ENCODE measurements around the gene GAGE12J.
"Not testable (repeated sequence)": the region's sequence is repeated elsewhere in the genome, so short reads cannot be mapped to it uniquely, and the experiment has no call there.

Gene GAGE12J

GRCh38 chrX:49291615-49292337 is 30.1 kb upstream of the GAGE12J start:
- peak; percentile 62 for DNase-seq (ENCODE audit: low read depth)
- TF ChIP-seq CTCF (conservative IDR thresholded peaks at IDR 0.05; ENCODE audit: control insufficient read depth, insufficient read depth, low read depth, low read length), result peak; percentile 70
- H3K4me3 ChIP-seq (ENCODE audit: control insufficient read depth, low read depth, low read length), result no peak overlapping the region

- TF ChIP-seq CTCF (conservative IDR thresholded peaks at IDR 0.05; ENCODE audit: control insufficient read depth, insufficient read depth, low read depth, low read length), result no peak
- no peak for DNase-seq (ENCODE audit: low read depth)
- no peak overlapping the region for H3K4me3 ChIP-seq (ENCODE audit: control insufficient read depth, low read depth, low read length)
Observed at GRCh38 chrX:49292400-49293362, 29.2 kb upstream of the GAGE12J start.

- not testable (repeated sequence) for DNase-seq (ENCODE audit: low read depth); H3K4me3 ChIP-seq (ENCODE audit: control insufficient read depth, low read depth, low read length)
Observed at GRCh38 chrX:49299293-49299692, 22.5 kb upstream of the GAGE12J start.

- no peak overlapping the region for H3K4me3 ChIP-seq (ENCODE audit: control insufficient read depth, low read depth, low read length)
- DNase-seq (ENCODE audit: low read depth), result no peak
- no peak for TF ChIP-seq CTCF (conservative IDR thresholded peaks at IDR 0.05; ENCODE audit: control insufficient read depth, insufficient read depth, low read depth, low read length)
Observed at GRCh38 chrX:49300703-49301102, 21.1 kb upstream of the GAGE12J start.

- no peak for DNase-seq (ENCODE audit: low read depth)
- no peak for TF ChIP-seq CTCF (conservative IDR thresholded peaks at IDR 0.05; ENCODE audit: control insufficient read depth, insufficient read depth, low read depth, low read length)
- no peak within 1 kb of the TSS for H3K4me3 ChIP-seq (ENCODE audit: control insufficient read depth, low read depth, low read length)
Observed at GRCh38 chrX:49303346-49303745, 18.5 kb upstream of the GAGE12J start, which contains the start of gene GAGE10. Gene GAGE10, plus strand, starts transcription at chrX:49303646. Its CDS starts 1,214 bp downstream, at chrX:49304860.

GRCh38 chrX:49307775-49308174 is 14.1 kb upstream of the GAGE12J start:
- not testable (repeated sequence) for DNase-seq (ENCODE audit: low read depth); H3K4me3 ChIP-seq (ENCODE audit: control insufficient read depth, low read depth, low read length)

- no peak for TF ChIP-seq CTCF (conservative IDR thresholded peaks at IDR 0.05; ENCODE audit: control insufficient read depth, insufficient read depth, low read depth, low read length)
- H3K4me3 ChIP-seq (ENCODE audit: control insufficient read depth, low read depth, low read length), result peak overlapping the region; percentile 13
- DNase-seq (ENCODE audit: low read depth), result peak; percentile 9
Observed at GRCh38 chrX:49308604-49309269, 13.1 kb upstream of the GAGE12J start.

Data from fibroblast of mammary gland (primary cell).